Neural cell (in vitro differentiated cells): ENCODE results near the gene CABP1.

Source experiments
- CTCF ChIP-seq: fragments of 450-650 bp; IDR thresholded peaks from 2 replicates; pipeline ENCODE4 v1.5.1; 2014; ENCODE audit warnings: antibody characterized with exemption, mild to moderate bottlenecking, moderate library complexity; ENCODE audit not compliant: poor library complexity, severe bottlenecking
- EZH2 ChIP-seq: fragments of 200-600, 300-800 bp; shearing (Covaris generic), sonication (generic); IDR thresholded peaks from 2 replicates; pipeline ENCODE4 v1.6.1; 2014; ENCODE audit warnings: antibody characterized with exemption, low read length, borderline replicate concordance, mild to moderate bottlenecking; ENCODE audit not compliant: insufficient read depth, poor library complexity, severe bottlenecking
- MXI1 ChIP-seq: fragments of 450-650 bp; conservative IDR thresholded peaks from 2 replicates; pipeline ENCODE4 v1.6.1; 2014; ENCODE audit warnings: antibody characterized with exemption, mild to moderate bottlenecking; ENCODE audit not compliant: poor library complexity, severe bottlenecking
- TAF1 ChIP-seq: IDR thresholded peaks from 2 replicates; pipeline ENCODE4 v1.6.1; 2012; ENCODE audit warnings: low read depth

DNA sequence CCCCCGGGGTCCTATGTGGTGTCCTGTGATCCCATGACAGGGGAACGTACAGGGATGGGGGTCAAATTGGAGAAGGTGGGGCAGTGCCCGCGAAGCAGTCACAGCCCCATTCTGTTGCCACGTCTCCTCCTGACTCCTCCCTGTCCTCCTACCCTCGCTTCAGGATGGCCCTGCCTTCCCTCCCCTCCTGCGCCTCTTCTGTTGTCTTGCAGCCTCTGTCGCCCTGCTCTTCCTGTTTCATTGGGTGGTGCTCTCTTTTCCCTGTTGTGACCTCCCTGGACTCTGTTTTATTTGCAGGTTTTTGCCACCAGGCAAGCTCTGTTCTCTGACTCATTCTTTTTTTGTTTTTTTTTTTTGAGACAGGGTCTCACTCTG, 18.7 kb downstream of the CABP1 start:
- TF ChIP-seq CTCF (no peak), EZH2 (no peak), TAF1 (no peak), MXI1 (no peak)
